Heart left ventricle (tissue), 13 donors: ENCODE measurements around the gene CADM2.

ENCODE experiments used
- CTCF ChIP-seq, 12 donors: fragments of 200-600 bp; sonication (generic) in 4 of 12; IDR thresholded peaks; one replicate each; pipeline versions ENCODE4 v1.5.0 to v1.8.0; 2018 to 2022; ENCODE audit warnings: antibody characterized with exemption in 12 of 12, mild to moderate bottlenecking in 5 of 12
- POLR2A ChIP-seq, 2 donors: fragments of 450-650 bp; IDR thresholded peaks; one replicate each; pipeline ENCODE4 v1.6.1; 2017; ENCODE audit warnings: antibody characterized with exemption in 2 of 2, mild to moderate bottlenecking in 2 of 2, moderate library complexity in 2 of 2
- donor health status: ischemic (EF 13 %, LVEDD 7.1; RV severe dilation, severe dysfunction).
- donor health status: DM: no; HTN: yes; CAD: no.
- donor health status: DM: no; HTN: no; CAD: no.
- donor health status: ischemic (EF 25% LVEDD 6.9; RV normal size, moderate dysfunction).
- donor health status: ischemic (EF 25% LVEDD 5.7; RV mildly dilated, moderate dysfunction).
- donor health status: ischemic (EF 35%, LVEDD 5.7; RV mildly dilated, moderate dysfunction).
- donor health status: nonischemic (EF 11% LVEDD 7.7; RV severe dilation, severe dysfunction).
- donor health status: DM: yes; HTN: yes; CAD: no.
- donor health status: PGD.
- donor health status: ischemic (EF 29% LVEDD 5.4; RV normal size, mild dysfunction).
- donor health status: nonischemic (EF 23%, LVEDD 6.1; RV moderate dilation, normal function).

GRCh38 chr3:85189731-85190130 lies 230.9 kb downstream of the CADM2 start:
- TF ChIP-seq CTCF (IDR thresholded peaks at IDR 0.05): no peak
- no peak for TF ChIP-seq POLR2A (IDR thresholded peaks at IDR 0.05)
